Activated B cell treated with CpG ODN at 0.5 μM for 24 hours (primary cell): ENCODE results near the gene DBNDD1. TPM values are rescaled to one million over a fixed set of nuclear protein-coding genes. Genes with fewer than 3 reads are reported as not detected.

Source experiments
- ATAC-seq: fragments of 200-7000 bp; cut with Tn5 transposase; one replicate; pipeline ENCODE4 v1.10.0; 2021; ENCODE audit warnings: low read depth, mild to moderate bottlenecking, moderate library complexity
- CTCF ChIA-PET: fragments of 350-600 bp; sonication (Branson Sonifier 250); formaldehyde crosslinking; loops from one replicate; lab custom pipeline; 2021; ENCODE audit warnings: antibody characterized with exemption; lab: Charles Lee
- POLR2A ChIA-PET: fragments of 350-600 bp; sonication (Branson Sonifier 250); formaldehyde crosslinking; loops from one replicate; lab custom pipeline; 2021; ENCODE audit warnings: antibody characterized with exemption; lab: Charles Lee
- DNase-seq: peaks from one replicate; pipeline ENCODE4 v3.0.0; 2022
- H3K27ac Mint-ChIP-seq: one replicate; pipeline ENCODE4 v1.8.0; 2020; ENCODE audit warnings: mixed read lengths
- H3K27me3 Mint-ChIP-seq: one replicate; pipeline ENCODE4 v1.8.0; 2021; ENCODE audit warnings: mixed read lengths
- H3K36me3 Mint-ChIP-seq: one replicate; pipeline ENCODE4 v1.8.0; 2021; ENCODE audit warnings: low read depth, mixed read lengths
- H3K4me1 Mint-ChIP-seq: one replicate; pipeline ENCODE4 v1.8.0; 2021; ENCODE audit warnings: mixed read lengths
- H3K4me3 Mint-ChIP-seq: one replicate; pipeline ENCODE4 v1.8.0; 2020; ENCODE audit warnings: mild to moderate bottlenecking, mixed read lengths
- H3K9me3 Mint-ChIP-seq: one replicate; pipeline ENCODE4 v1.8.0; 2020; ENCODE audit warnings: mixed read lengths
- CTCF ChIP-seq: fragments of 200-600 bp; IDR thresholded peaks from one replicate; pipeline ENCODE4 v1.8.0; 2022; ENCODE audit warnings: antibody characterized with exemption, mild to moderate bottlenecking
- intact Hi-C: fragments of 100-400 bp; cut with micrococcal nuclease; formaldehyde crosslinking; loops from one replicate; pipeline ENCODE4 v1.15.1; 2024
- total RNA-seq: library from RNA; stranded (reverse); gene quantifications from 2 replicates; pipeline ENCODE4 v1.2.3, GENCODE V29; 2022

The DBNDD1 gene
- total RNA-seq, 1 donor from 2014 or later: 0.47 TPM

GRCh38 chr16:89957216-89957785 is 62.0 kb downstream of the DBNDD1 start:
- H3K9me3 Mint-ChIP-seq: no peaks in the 10 kb centered on the region
- peaks cover 54% of the 10 kb centered on the region for H3K36me3 Mint-ChIP-seq
- ATAC-seq: no peak

GRCh38 chr16:89956505-89957215 is 62.6 kb downstream of the DBNDD1 start:
- no peaks in the 10 kb centered on the region for H3K27me3 Mint-ChIP-seq
- DNase-seq: no peak
- peak overlapping the region; percentile 50 for H3K4me3 Mint-ChIP-seq
- peaks cover 72% of the 10 kb centered on the region for H3K4me1 Mint-ChIP-seq
- intact Hi-C loops: no loop called here
- H3K27ac Mint-ChIP-seq: peak overlapping the region; percentile 35
- CTCF ChIA-PET: no interaction called here
- TF ChIP-seq CTCF: no peak
- H3K9me3 Mint-ChIP-seq: no peaks in the 10 kb centered on the region
- no peak for ATAC-seq
- POLR2A ChIA-PET: interaction anchor here (0.6 to 1.0 kb wide), 2 partner anchors 16 to 253 kb away, joined by 3 to 5 read pairs; no protein-coding TSS in a partner anchor
- peaks cover 53% of the 10 kb centered on the region for H3K36me3 Mint-ChIP-seq

More at GRCh38 chr16:89957216-89957785, 62.0 kb downstream of the DBNDD1 start:
- no peak overlapping the region for H3K27ac Mint-ChIP-seq
- no peaks in the 10 kb centered on the region for H3K27me3 Mint-ChIP-seq
- DNase-seq: no peak
- peak overlapping the region; percentile 50 for H3K4me3 Mint-ChIP-seq
- peaks cover 67% of the 10 kb centered on the region for H3K4me1 Mint-ChIP-seq
- CTCF ChIA-PET: no interaction called here
- intact Hi-C loops: no loop called here
- POLR2A ChIA-PET: no interaction called here
- TF ChIP-seq CTCF: no peak

- peaks cover 39% of the 10 kb centered on the region for H3K36me3 Mint-ChIP-seq
- no peak for DNase-seq
- no peaks in the 10 kb centered on the region for H3K27me3 Mint-ChIP-seq
- H3K9me3 Mint-ChIP-seq: no peaks in the 10 kb centered on the region
- ChIA-PET POLR2A (interaction anchor here (1.0 to 1.6 kb wide), 5 partner anchors 16 to 82 kb away, joined by 3 read pairs; partner anchors contain the start of genes MC1R and TCF25), CTCF (no interaction called here)
- no peak for TF ChIP-seq CTCF
- ATAC-seq: no peak
- peak overlapping the region; percentile 56 for H3K27ac Mint-ChIP-seq
- peak overlapping the region; percentile 44 for H3K4me3 Mint-ChIP-seq
- H3K4me1 Mint-ChIP-seq: peaks cover 85% of the 10 kb centered on the region
- intact Hi-C loops: no loop called here
These were observed 64.1 kb downstream of the DBNDD1 start for GRCh38 chr16:89955001-89955685.

Other genes with a start within 250 kb of the DBNDD1 start
- gene FANCA, start 202.8 kb downstream of the DBNDD1 start, total RNA-seq: 27.7 and 33.7 TPM in 2 replicates
- 0.46 and 1.2 TPM in 2 replicates for gene SPIRE2, start 191.0 kb downstream of the DBNDD1 start, total RNA-seq
- 256 and 273 TPM in 2 replicates for gene TCF25, start 145.9 kb downstream of the DBNDD1 start, total RNA-seq
- gene MC1R, start 100.6 kb downstream of the DBNDD1 start, total RNA-seq: 4.8 and 6.8 TPM in 2 replicates
- 0.33 and 0.42 TPM in 2 replicates for gene TUBB3, start 96.1 kb downstream of the DBNDD1 start, total RNA-seq
- gene DEF8, start 70.7 kb downstream of the DBNDD1 start, total RNA-seq: 45.2 and 51.5 TPM in 2 replicates
- gene PRDM7, start 57.9 kb upstream of the DBNDD1 start, total RNA-seq: not detected in 2 replicates